ENCODE measurements around the gene TST.
"Not testable (repeated sequence)": the region's sequence is repeated elsewhere in the genome, so short reads cannot be mapped to it uniquely, and the experiment has no call there.

- TF ChIP-seq POLR2A, CTCF (IDR thresholded peaks at IDR 0.05): not testable (repeated sequence)
These were observed 30.2 kb downstream of the TST start for GRCh38 chr22:36989012-36989411.
